ENCODE results near the gene RIMKLB. TPM values are rescaled to one million over a fixed set of nuclear protein-coding genes. Genes with fewer than 3 reads are reported as not detected.
"Not testable (repeated sequence)": the region's sequence is repeated elsewhere in the genome, so short reads cannot be mapped to it uniquely, and the experiment has no call there.

The RIMKLB gene
- total RNA-seq, 1 experiment from 2014 or later, result 87.7 TPM

DNA sequence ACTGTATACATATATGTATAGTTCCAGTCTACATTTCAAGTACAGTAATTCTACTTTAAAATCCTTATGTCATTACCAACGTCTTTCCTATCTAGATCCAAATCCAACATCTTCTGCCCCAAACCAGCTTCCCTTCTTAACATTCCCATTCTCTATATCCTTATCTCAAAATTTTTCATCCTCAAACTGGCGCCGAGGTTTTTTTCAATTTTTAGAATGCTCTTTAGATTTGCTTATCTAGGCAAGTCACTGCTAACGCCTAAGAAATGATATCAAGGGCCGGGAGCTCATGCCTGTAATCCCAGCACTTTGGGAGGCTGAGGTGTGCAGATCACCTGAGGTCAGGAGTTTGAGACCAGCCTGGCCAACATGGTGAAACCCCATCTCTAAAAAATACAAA, 48.3 kb downstream of the RIMKLB start:
- TF ChIP-seq, protein P1, sequence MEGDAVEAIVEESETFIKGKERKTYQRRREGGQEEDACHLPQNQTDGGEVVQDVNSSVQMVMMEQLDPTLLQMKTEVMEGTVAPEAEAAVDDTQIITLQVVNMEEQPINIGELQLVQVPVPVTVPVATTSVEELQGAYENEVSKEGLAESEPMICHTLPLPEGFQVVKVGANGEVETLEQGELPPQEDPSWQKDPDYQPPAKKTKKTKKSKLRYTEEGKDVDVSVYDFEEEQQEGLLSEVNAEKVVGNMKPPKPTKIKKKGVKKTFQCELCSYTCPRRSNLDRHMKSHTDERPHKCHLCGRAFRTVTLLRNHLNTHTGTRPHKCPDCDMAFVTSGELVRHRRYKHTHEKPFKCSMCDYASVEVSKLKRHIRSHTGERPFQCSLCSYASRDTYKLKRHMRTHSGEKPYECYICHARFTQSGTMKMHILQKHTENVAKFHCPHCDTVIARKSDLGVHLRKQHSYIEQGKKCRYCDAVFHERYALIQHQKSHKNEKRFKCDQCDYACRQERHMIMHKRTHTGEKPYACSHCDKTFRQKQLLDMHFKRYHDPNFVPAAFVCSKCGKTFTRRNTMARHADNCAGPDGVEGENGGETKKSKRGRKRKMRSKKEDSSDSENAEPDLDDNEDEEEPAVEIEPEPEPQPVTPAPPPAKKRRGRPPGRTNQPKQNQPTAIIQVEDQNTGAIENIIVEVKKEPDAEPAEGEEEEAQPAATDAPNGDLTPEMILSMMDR (conservative IDR thresholded peaks at IDR 0.05), result no peak
- Histone ChIP-seq H3K79me1 (ENCODE audit: insufficient read depth, low read depth, low read length, poor library complexity, severe bottlenecking) (peaks cover 18% of the 10 kb centered on the region), H3K9ac (ENCODE audit: extremely low read depth, insufficient read length, low read length) (no peak overlapping the region), H3K4ac (ENCODE audit: low read depth, low read length) (no peak overlapping the region), H3K18ac (ENCODE audit: insufficient read length, low read depth, low read length) (no peak overlapping the region), H3K23me2 (ENCODE audit: insufficient read length, low read depth, low read length, poor library complexity, severe bottlenecking) (no peaks in the 10 kb centered on the region), H3K56ac (ENCODE audit: insufficient read length, low read depth, low read length) (no peak overlapping the region), H3T11ph (ENCODE audit: low read length) (no peak overlapping the region), H3K27me3 (ENCODE audit: insufficient read depth, low read length) (no peaks in the 10 kb centered on the region), H2AFZ (ENCODE audit: low read length) (no peak overlapping the region), H2AK5ac (ENCODE audit: insufficient read length, low read length) (no peak overlapping the region), H2BK12ac (ENCODE audit: insufficient read length, low read depth, low read length) (no peak overlapping the region), H3K14ac (ENCODE audit: insufficient read depth, low read length) (no peak overlapping the region), H3K4me2 (ENCODE audit: insufficient read depth, insufficient read length, low read length) (no peak overlapping the region), H4K20me1 (ENCODE audit: control insufficient read depth, insufficient read depth, insufficient read length) (no peaks in the 10 kb centered on the region), H3K23ac (ENCODE audit: insufficient read length, low read depth, low read length) (no peak overlapping the region), H2BK20ac (ENCODE audit: low read depth, low read length, poor library complexity, severe bottlenecking) (no peak overlapping the region), H3K79me2 (ENCODE audit: insufficient read depth, low read length) (no peaks in the 10 kb centered on the region; the same call in 1 of the 2 replicates), H2BK120ac (ENCODE audit: low read depth, low read length, poor library complexity, severe bottlenecking) (no peak overlapping the region), H3K27ac (ENCODE audit: insufficient read length, low read depth, low read length) (no peak overlapping the region), H4K91ac (ENCODE audit: insufficient read length, low read depth, low read length) (no peak overlapping the region), H3K9me3 (ENCODE audit: control insufficient read depth, low read depth, low read length) (no peaks in the 10 kb centered on the region), H4K8ac (replicated peaks; ENCODE audit: insufficient read length, low read depth, low read length) (no peak overlapping the region), H2BK5ac (ENCODE audit: insufficient read length, low read length) (no peak overlapping the region), H4K5ac (ENCODE audit: insufficient read length, low read depth, low read length) (no peak overlapping the region), H3K4me1 (ENCODE audit: insufficient read depth, low read length) (no peaks in the 10 kb centered on the region; the same call in 1 of the 2 replicates), H2BK15ac (ENCODE audit: low read depth, low read length) (no peak overlapping the region)
- peak overlapping the region in 1 of 3 experiments; percentile 28; a peak in 3 of 7 replicates for H3K27ac Mint-ChIP-seq
- no peaks in the 10 kb centered on the region for H3K9me3 Mint-ChIP-seq
- no peak for DNase-seq
- H3K4me1 Mint-ChIP-seq, result peaks cover 2 to 7% of the 10 kb centered on the region in 2 experiments; a peak in 2 of 4 replicates
- no peaks in the 10 kb centered on the region for H3K27me3 Mint-ChIP-seq (ENCODE audit: low read depth)
- no peak overlapping the region for H3K4me3 Mint-ChIP-seq
- 100% methylated on average over 2 of the region's 5 CpGs for WGBS (ENCODE audit: extremely low coverage, insufficient read length, low lambda C conversion rate)
- peaks cover 13 to 34% (median 27%) of the 10 kb centered on the region in 3 experiments; a peak in 6 of 7 replicates for H3K36me3 Mint-ChIP-seq (ENCODE audit: insufficient read depth in 1 of 3, low read depth in 3 of 3)

DNA sequence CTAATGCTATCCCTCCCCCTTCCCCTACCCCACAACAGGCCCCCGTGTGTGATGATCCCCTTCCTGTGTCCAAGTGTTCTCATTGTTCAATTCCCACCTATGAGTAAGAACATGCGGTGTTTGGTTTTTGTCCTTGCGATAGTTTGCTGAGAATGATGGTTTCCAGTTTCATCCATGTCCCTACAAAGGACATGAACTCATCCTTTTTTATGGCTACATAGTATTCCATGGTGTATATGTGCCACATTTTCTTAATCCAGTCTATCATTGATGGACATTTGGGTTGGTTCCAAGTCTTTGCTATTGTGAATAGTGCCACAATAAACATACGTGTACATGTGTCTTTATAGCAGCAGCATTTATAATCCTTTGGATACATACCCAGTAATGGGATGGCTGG, 62.3 kb downstream of the RIMKLB start:
- peaks cover 45 to 57% (median 45%) of the 10 kb centered on the region in 3 experiments for H3K36me3 Mint-ChIP-seq (ENCODE audit: insufficient read depth in 1 of 3, low read depth in 3 of 3)
- not testable (repeated sequence) for H3K27ac ChIP-seq (ENCODE audit: insufficient read length, low read depth, low read length); H3K79me1 ChIP-seq (ENCODE audit: insufficient read depth, low read depth, low read length, poor library complexity, severe bottlenecking); H3K56ac ChIP-seq (ENCODE audit: insufficient read length, low read depth, low read length); H3K18ac ChIP-seq (ENCODE audit: insufficient read length, low read depth, low read length); H3K4me1 ChIP-seq (ENCODE audit: insufficient read depth, low read length); H4K91ac ChIP-seq (ENCODE audit: insufficient read length, low read depth, low read length); H3K9me3 Mint-ChIP-seq; H3T11ph ChIP-seq (ENCODE audit: low read length); H2BK12ac ChIP-seq (ENCODE audit: insufficient read length, low read depth, low read length); H3K23ac ChIP-seq (ENCODE audit: insufficient read length, low read depth, low read length); H3K27ac Mint-ChIP-seq; H2BK20ac ChIP-seq (ENCODE audit: low read depth, low read length, poor library complexity, severe bottlenecking); H4K5ac ChIP-seq (ENCODE audit: insufficient read length, low read depth, low read length); H4K20me1 ChIP-seq (ENCODE audit: control insufficient read depth, insufficient read depth, insufficient read length); H2BK5ac ChIP-seq (ENCODE audit: insufficient read length, low read length); H3K4me3 Mint-ChIP-seq; H4K8ac ChIP-seq (replicated peaks; ENCODE audit: insufficient read length, low read depth, low read length); H3K23me2 ChIP-seq (ENCODE audit: insufficient read length, low read depth, low read length, poor library complexity, severe bottlenecking); H3K27me3 ChIP-seq (ENCODE audit: insufficient read depth, low read length); H3K27me3 Mint-ChIP-seq (ENCODE audit: low read depth); H3K79me2 ChIP-seq (ENCODE audit: insufficient read depth, low read length); H2BK120ac ChIP-seq (ENCODE audit: low read depth, low read length, poor library complexity, severe bottlenecking); H3K4me2 ChIP-seq (ENCODE audit: insufficient read depth, insufficient read length, low read length); H3K9me3 ChIP-seq (ENCODE audit: control insufficient read depth, low read depth, low read length); H3K4ac ChIP-seq (ENCODE audit: low read depth, low read length); DNase-seq; H2AK5ac ChIP-seq (ENCODE audit: insufficient read length, low read length); H2BK15ac ChIP-seq (ENCODE audit: low read depth, low read length); H3K14ac ChIP-seq (ENCODE audit: insufficient read depth, low read length); H3K9ac ChIP-seq (ENCODE audit: extremely low read depth, insufficient read length, low read length); H2AFZ ChIP-seq (ENCODE audit: low read length)
- H3K4me1 Mint-ChIP-seq, result peaks cover 15 to 17% of the 10 kb centered on the region in 2 experiments
- WGBS (ENCODE audit: extremely low coverage, insufficient read length, low lambda C conversion rate), result no CpG with 5 or more reads among the region's 4 CpGs

Data from H9 (cell line).